ENCODE data around the gene GBP3. TPM values are rescaled to one million over a fixed set of nuclear protein-coding genes. Genes with fewer than 3 reads are reported as not detected.
"Not testable (repeated sequence)": the region's sequence is repeated elsewhere in the genome, so short reads cannot be mapped to it uniquely, and the experiment has no call there.

Gene GBP3
- total and polyA plus RNA-seq, 4 donors, result 2.0 to 8.8 (median 4.4) TPM

GRCh38 chr1:88979054-88979748 lies 43.5 kb downstream of the GBP3 start:
- H3K27me3 ChIP-seq (ENCODE audit: control insufficient read depth in 4 of 4, insufficient read depth in 4 of 4, low read length in 3 of 4), result no peaks in the 10 kb centered on the region
- no peak for DNase-seq (ENCODE audit: low spot score)
- 83% methylated on average over 2 of the region's 2 CpGs for WGBS
- H3K9me3 ChIP-seq (ENCODE audit: control insufficient read depth in 4 of 4, low read length in 3 of 4), result no peaks in the 10 kb centered on the region
- H3K27ac ChIP-seq (ENCODE audit: low read depth in 1 of 2, low read length in 2 of 2), result no peak overlapping the region
- no peak overlapping the region for H3K9ac ChIP-seq (ENCODE audit: low read depth in 1 of 2, low read length in 2 of 2)
- peaks cover 0 to 3% (median 0%) of the 10 kb centered on the region in 4 donors for H3K36me3 ChIP-seq (ENCODE audit: control insufficient read depth in 4 of 4, insufficient read depth in 3 of 4, low read depth in 1 of 4, low read length in 3 of 4)
- H3K4me1 ChIP-seq (ENCODE audit: control insufficient read depth in 4 of 4, insufficient read depth in 4 of 4, low read length in 3 of 4), result peaks cover 0 to 15% (median 6%) of the 10 kb centered on the region in 4 donors
- H3K4me3 ChIP-seq (ENCODE audit: low read depth in 1 of 3, low read length in 3 of 3), result no peak overlapping the region
- no peak for TF ChIP-seq FOXA2 (IDR thresholded peaks at IDR 0.05)
- no peak for TF ChIP-seq NR2F2 (IDR thresholded peaks at IDR 0.05)
- no peak for TF ChIP-seq TAF1 (conservative IDR thresholded peaks at IDR 0.05)
- TF ChIP-seq, protein P1, sequence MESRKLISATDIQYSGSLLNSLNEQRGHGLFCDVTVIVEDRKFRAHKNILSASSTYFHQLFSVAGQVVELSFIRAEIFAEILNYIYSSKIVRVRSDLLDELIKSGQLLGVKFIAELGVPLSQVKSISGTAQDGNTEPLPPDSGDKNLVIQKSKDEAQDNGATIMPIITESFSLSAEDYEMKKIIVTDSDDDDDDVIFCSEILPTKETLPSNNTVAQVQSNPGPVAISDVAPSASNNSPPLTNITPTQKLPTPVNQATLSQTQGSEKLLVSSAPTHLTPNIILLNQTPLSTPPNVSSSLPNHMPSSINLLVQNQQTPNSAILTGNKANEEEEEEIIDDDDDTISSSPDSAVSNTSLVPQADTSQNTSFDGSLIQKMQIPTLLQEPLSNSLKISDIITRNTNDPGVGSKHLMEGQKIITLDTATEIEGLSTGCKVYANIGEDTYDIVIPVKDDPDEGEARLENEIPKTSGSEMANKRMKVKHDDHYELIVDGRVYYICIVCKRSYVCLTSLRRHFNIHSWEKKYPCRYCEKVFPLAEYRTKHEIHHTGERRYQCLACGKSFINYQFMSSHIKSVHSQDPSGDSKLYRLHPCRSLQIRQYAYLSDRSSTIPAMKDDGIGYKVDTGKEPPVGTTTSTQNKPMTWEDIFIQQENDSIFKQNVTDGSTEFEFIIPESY (IDR thresholded peaks at IDR 0.05), result no peak
- no peak for TF ChIP-seq HNF4A (conservative IDR thresholded peaks at IDR 0.05)

DNA sequence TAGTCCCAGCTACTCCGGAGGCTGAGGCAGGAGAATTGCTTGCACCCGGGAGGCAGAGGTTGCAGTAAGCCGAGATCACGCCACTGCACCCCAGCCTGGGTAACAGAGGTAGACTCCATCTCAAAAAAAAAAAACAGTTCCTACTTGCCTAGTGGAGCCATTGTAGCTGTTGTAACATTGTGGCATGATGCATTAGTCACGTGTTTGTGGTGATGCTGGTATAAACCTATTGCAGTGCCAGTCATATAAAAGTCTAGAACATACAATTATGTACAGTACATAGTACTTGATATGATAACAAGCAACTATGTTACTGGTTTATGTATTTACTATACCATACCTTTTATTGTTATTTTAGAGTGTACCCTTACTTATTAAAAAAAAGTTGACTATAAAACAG lies 46.4 kb downstream of the GBP3 start:
- H3K27ac ChIP-seq (ENCODE audit: low read depth in 1 of 2, low read length in 2 of 2), result no peak overlapping the region
- TF ChIP-seq FOXA1 (IDR thresholded peaks at IDR 0.05), result no peak
- no peak for TF ChIP-seq HNF4A (conservative IDR thresholded peaks at IDR 0.05)
- TF ChIP-seq, protein P1 (IDR thresholded peaks at IDR 0.05), result no peak
- TF ChIP-seq JUND (IDR thresholded peaks at IDR 0.05), result no peak
- TF ChIP-seq CTCF (IDR thresholded peaks at IDR 0.05; ENCODE audit: low read depth, low read length, missing input control), result no peak
- no peak for TF ChIP-seq ATF3 (IDR thresholded peaks at IDR 0.05)
- TF ChIP-seq RAD21 (IDR thresholded peaks at IDR 0.05), result no peak
- no peak for TF ChIP-seq FOXA2 (IDR thresholded peaks at IDR 0.05)
- TF ChIP-seq NR2F2 (IDR thresholded peaks at IDR 0.05), result no peak
- no peak for TF ChIP-seq HNF4G (IDR thresholded peaks at IDR 0.05)
- TF ChIP-seq RXRA (IDR thresholded peaks at IDR 0.05), result no peak
- no peak for TF ChIP-seq MAX (IDR thresholded peaks at IDR 0.05)
- TF ChIP-seq, protein P2, sequence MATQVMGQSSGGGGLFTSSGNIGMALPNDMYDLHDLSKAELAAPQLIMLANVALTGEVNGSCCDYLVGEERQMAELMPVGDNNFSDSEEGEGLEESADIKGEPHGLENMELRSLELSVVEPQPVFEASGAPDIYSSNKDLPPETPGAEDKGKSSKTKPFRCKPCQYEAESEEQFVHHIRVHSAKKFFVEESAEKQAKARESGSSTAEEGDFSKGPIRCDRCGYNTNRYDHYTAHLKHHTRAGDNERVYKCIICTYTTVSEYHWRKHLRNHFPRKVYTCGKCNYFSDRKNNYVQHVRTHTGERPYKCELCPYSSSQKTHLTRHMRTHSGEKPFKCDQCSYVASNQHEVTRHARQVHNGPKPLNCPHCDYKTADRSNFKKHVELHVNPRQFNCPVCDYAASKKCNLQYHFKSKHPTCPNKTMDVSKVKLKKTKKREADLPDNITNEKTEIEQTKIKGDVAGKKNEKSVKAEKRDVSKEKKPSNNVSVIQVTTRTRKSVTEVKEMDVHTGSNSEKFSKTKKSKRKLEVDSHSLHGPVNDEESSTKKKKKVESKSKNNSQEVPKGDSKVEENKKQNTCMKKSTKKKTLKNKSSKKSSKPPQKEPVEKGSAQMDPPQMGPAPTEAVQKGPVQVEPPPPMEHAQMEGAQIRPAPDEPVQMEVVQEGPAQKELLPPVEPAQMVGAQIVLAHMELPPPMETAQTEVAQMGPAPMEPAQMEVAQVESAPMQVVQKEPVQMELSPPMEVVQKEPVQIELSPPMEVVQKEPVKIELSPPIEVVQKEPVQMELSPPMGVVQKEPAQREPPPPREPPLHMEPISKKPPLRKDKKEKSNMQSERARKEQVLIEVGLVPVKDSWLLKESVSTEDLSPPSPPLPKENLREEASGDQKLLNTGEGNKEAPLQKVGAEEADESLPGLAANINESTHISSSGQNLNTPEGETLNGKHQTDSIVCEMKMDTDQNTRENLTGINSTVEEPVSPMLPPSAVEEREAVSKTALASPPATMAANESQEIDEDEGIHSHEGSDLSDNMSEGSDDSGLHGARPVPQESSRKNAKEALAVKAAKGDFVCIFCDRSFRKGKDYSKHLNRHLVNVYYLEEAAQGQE (IDR thresholded peaks at IDR 0.05), result no peak
- TF ChIP-seq SP1 (IDR thresholded peaks at IDR 0.05), result no peak
- no peak for TF ChIP-seq TAF1 (conservative IDR thresholded peaks at IDR 0.05)
- no peak for TF ChIP-seq EGR1 (IDR thresholded peaks at IDR 0.05; ENCODE audit: low read depth in 2 of 2)
- TF ChIP-seq GABPA (IDR thresholded peaks at IDR 0.05 in 1 of 2, conservative IDR thresholded peaks at IDR 0.05 in 1 of 2), result no peak
- TF ChIP-seq YY1 (IDR thresholded peaks at IDR 0.05), result no peak
- H3K36me3 ChIP-seq (ENCODE audit: control insufficient read depth in 4 of 4, insufficient read depth in 3 of 4, low read depth in 1 of 4, low read length in 3 of 4), result peaks cover 0 to 1% (median 0%) of the 10 kb centered on the region in 4 donors
- WGBS, result 98% methylated on average over 5 of the region's 5 CpGs
- no peak for DNase-seq (ENCODE audit: low spot score)
- H3K4me3 ChIP-seq (ENCODE audit: low read depth in 1 of 3, low read length in 3 of 3), result no peak overlapping the region
- H3K9ac ChIP-seq (ENCODE audit: low read depth in 1 of 2, low read length in 2 of 2), result no peak overlapping the region
- no peaks in the 10 kb centered on the region for H3K27me3 ChIP-seq (ENCODE audit: control insufficient read depth in 4 of 4, insufficient read depth in 4 of 4, low read length in 3 of 4)
- H3K4me1 ChIP-seq (ENCODE audit: control insufficient read depth in 4 of 4, insufficient read depth in 4 of 4, low read length in 3 of 4), result peaks cover 0 to 6% (median under 1%) of the 10 kb centered on the region in 4 donors
- H3K9me3 ChIP-seq (ENCODE audit: control insufficient read depth in 4 of 4, low read length in 3 of 4), result no peaks in the 10 kb centered on the region

DNA sequence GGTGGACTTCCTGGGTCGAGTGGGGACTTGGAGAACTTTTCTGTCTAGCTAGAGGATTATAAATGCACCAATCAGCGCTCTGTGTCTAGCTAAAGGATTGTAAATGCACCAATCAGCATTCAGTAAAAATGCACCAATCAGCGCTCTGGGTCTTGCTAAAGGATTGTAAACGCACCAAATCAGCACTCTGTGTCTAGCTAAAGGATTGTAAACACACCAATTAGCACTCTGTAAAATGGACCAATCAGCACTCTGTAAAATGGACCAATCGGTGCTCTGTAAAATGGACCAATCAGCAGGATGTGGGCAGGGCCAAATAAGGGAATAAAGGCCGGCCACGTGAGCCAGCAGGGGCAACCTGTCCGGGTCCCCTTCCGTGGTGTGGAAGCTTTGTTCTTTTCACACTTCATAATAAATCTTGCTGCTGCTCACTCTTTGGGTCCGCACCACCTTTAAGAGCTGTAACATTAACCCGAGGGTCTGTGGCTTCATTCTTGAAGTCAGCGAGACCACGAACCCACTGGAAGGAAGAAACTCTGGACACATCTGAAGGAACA lies 48.0 kb downstream of the GBP3 start:
- DNase-seq (ENCODE audit: low spot score); H3K4me1 ChIP-seq (ENCODE audit: control insufficient read depth in 4 of 4, insufficient read depth in 4 of 4, low read length in 3 of 4); H3K9me3 ChIP-seq (ENCODE audit: control insufficient read depth in 4 of 4, low read length in 3 of 4); H3K36me3 ChIP-seq (ENCODE audit: control insufficient read depth in 4 of 4, insufficient read depth in 3 of 4, low read depth in 1 of 4, low read length in 3 of 4); H3K27me3 ChIP-seq (ENCODE audit: control insufficient read depth in 4 of 4, insufficient read depth in 4 of 4, low read length in 3 of 4); H3K4me3 ChIP-seq (ENCODE audit: low read depth in 1 of 3, low read length in 3 of 3); H3K27ac ChIP-seq (ENCODE audit: low read depth in 1 of 2, low read length in 2 of 2); H3K9ac ChIP-seq (ENCODE audit: low read depth in 1 of 2, low read length in 2 of 2): not testable (repeated sequence)
- 87% methylated on average over 13 of the region's 13 CpGs for WGBS
